Adrenal gland (tissue), 12 donors: ENCODE data around the gene RGS17. TPM values are rescaled to one million over a fixed set of nuclear protein-coding genes. Genes with fewer than 3 reads are reported as not detected.

Experiments used
- DNase-seq, 7 donors: peaks; one replicate each; pipeline ENCODE4 v3.0.0-alpha.2; 2019 to 2020
- H3K27ac ChIP-seq, 5 donors: fragments of 200-600 bp; sonication (generic) in 4 of 5; 1 replicate in 3 of 5; 2 replicates in 2 of 5; pipeline versions ENCODE4 v1.5.1 to v1.8.0; 2016 to 2020; ENCODE audit warnings: mild to moderate bottlenecking in 1 of 5
- H3K27me3 ChIP-seq: fragments of 200-600 bp; 2 replicates; pipeline ENCODE4 v1.8.0; 2021
- H3K36me3 ChIP-seq, 2 donors: fragments of 200-600 bp; replicated peaks in 1 of 2; 1 replicate in 1 of 2; 2 replicates in 1 of 2; pipeline versions ENCODE4 v1.5.1 to v1.8.0; 2018 to 2022
- H3K4me1 ChIP-seq, 2 donors: fragments of 200-600 bp; replicated peaks in 1 of 2; 1 replicate in 1 of 2; 2 replicates in 1 of 2; pipeline versions ENCODE4 v1.5.1 to v1.8.0; 2018 to 2021
- H3K4me3 ChIP-seq, 4 donors: fragments of 200-600 bp; sonication (generic) in 3 of 4; one replicate each; pipeline ENCODE4 v1.5.1; 2016 to 2018
- H3K9me3 ChIP-seq, 3 donors: fragments of 200-600 bp; sonication (generic) in 1 of 3; replicated peaks in 1 of 3; 1 replicate in 2 of 3; 2 replicates in 1 of 3; pipeline versions ENCODE4 v1.5.1 to v1.8.0; 2016 to 2021
- POLR2A ChIP-seq, 2 donors: fragments of 450-650 bp; IDR thresholded peaks; one replicate each; pipeline ENCODE4 v1.6.1; 2017; ENCODE audit warnings: antibody characterized with exemption in 2 of 2, mild to moderate bottlenecking in 2 of 2, moderate library complexity in 1 of 2
- WGBS, 4 donors: extraction: QIAGEN DNeasy Blood & Tissue Kit in 2 of 4; methylation state at CpG; one replicate each; pipeline versions ENCODE4 v1.1.5 to v1.1.7; 2013 to 2017; 5-methylcytosine and 5-hydroxymethylcytosine counted together
- intact Hi-C, 2 donors: fragments of 100-400 bp; cut with DNase I; formaldehyde crosslinking; loops; one replicate each; pipeline versions ENCODE4 v1.14.1 to v1.15.0; 2022 to 2023
- polyA plus RNA-seq, 3 donors: library from polyadenylated mRNA; stranded (reverse); fragments of 200-250 nt in 2 of 3; fragments of 350-450 nt in 1 of 3; fragmentation: Illumina TruSeq in 1 of 3; extraction: RNeasy Lipid Tissue Mini Kit (QIAGEN cat#74804) in 1 of 3; gene quantifications; one replicate each; pipeline ENCODE4 v1.2.3, GENCODE V29; 2013 to 2014
- total RNA-seq, 9 donors: library from RNA; depleted of rRNA in 4 of 9; stranded (reverse); fragments of >200 nt in 4 of 9; fragments of 120-200 nt in 1 of 9; fragmentation: NEBNext Ultra II Directional in 1 of 9; extraction: Animal tissue kit (Norgen Biotek cat#: 25700) in 1 of 9; gene quantifications; one replicate each; pipeline versions ENCODE4 v1.1.0 to v1.2.4, GENCODE V29; 2013 to 2023
- TF ChIP-seq, protein P1 (sequence below), 6 experiments: fragments of 450-650 bp in 4 of 6; fragments of 200-600 bp in 2 of 6; sonication (generic) in 1 of 6; IDR thresholded peaks; 1 replicate in 5 of 6; 2 replicates in 1 of 6; pipeline versions ENCODE4 v1.5.1 to v1.8.0; 2016 to 2021; ENCODE audit warnings: antibody characterized with exemption in 6 of 6, mild to moderate bottlenecking in 2 of 6, moderate library complexity in 1 of 6
- donor health status: healthy with polysubstance abuse.
- donor health status: Bipolar disorder and iron deficiency.
- donor health status: DM: yes; HTN: yes; CAD: no.
- donor health status: DM: no; HTN: no; CAD: no.
- donor health status: DM: no; HTN: no; CAD: no.
- donor health status: DM: yes; HTN: yes; CAD: no.

RGS17 gene
- total and polyA plus RNA-seq, 12 donors = under 0.01 to 0.83 (median 0.16) TPM; not detected in 5

- DNase-seq = no peak
- Histone ChIP-seq H3K9me3 (no peaks in the 10 kb centered on the region), H3K36me3 (no peaks in the 10 kb centered on the region), H3K27me3 (no peaks in the 10 kb centered on the region), H3K4me1 (no peaks in the 10 kb centered on the region), H3K4me3 (no peak overlapping the region), H3K27ac (no peak overlapping the region)
- intact Hi-C loops = no loop called here
- 60 to 75% (median 70%) methylated on average over 2 of the region's 2 CpGs for WGBS, 4 donors
- TF ChIP-seq, protein P1, sequence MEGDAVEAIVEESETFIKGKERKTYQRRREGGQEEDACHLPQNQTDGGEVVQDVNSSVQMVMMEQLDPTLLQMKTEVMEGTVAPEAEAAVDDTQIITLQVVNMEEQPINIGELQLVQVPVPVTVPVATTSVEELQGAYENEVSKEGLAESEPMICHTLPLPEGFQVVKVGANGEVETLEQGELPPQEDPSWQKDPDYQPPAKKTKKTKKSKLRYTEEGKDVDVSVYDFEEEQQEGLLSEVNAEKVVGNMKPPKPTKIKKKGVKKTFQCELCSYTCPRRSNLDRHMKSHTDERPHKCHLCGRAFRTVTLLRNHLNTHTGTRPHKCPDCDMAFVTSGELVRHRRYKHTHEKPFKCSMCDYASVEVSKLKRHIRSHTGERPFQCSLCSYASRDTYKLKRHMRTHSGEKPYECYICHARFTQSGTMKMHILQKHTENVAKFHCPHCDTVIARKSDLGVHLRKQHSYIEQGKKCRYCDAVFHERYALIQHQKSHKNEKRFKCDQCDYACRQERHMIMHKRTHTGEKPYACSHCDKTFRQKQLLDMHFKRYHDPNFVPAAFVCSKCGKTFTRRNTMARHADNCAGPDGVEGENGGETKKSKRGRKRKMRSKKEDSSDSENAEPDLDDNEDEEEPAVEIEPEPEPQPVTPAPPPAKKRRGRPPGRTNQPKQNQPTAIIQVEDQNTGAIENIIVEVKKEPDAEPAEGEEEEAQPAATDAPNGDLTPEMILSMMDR (IDR thresholded peaks at IDR 0.05) = no peak
- TF ChIP-seq POLR2A (IDR thresholded peaks at IDR 0.05) = no peak
These were observed 28.3 kb downstream of the RGS17 start for GRCh38 chr6:153102605-153103318.

DNA sequence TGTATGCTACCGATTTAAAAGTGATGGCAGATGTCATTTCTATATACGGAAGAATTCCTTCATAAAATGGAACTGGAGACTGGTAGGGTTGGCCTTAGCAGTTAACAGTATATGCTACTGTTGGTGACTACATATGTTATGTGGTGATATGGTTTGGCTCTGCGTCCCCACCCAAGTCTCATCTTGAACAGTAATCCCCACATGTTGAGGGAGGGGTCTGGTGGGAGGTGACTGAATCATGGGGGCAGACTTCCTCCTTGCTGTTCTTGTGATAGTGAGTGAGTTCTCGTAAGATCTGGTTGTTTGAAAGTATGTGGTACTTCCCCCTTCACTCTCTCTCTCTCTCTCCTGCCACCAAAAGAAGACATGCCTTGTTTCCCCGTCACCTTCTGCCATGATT is 29.6 kb downstream of the RGS17 start:
- Histone ChIP-seq H3K27me3 (no peaks in the 10 kb centered on the region), H3K27ac (no peak overlapping the region), H3K4me3 (no peak overlapping the region), H3K36me3 (no peaks in the 10 kb centered on the region), H3K4me1 (no peaks in the 10 kb centered on the region), H3K9me3 (no peaks in the 10 kb centered on the region)
- TF ChIP-seq, protein P1 (IDR thresholded peaks at IDR 0.05) = no peak
- TF ChIP-seq POLR2A (IDR thresholded peaks at IDR 0.05) = no peak
- 86 to 91% (median 86%) methylated on average over 5 of the region's 5 CpGs for WGBS, 4 donors
- intact Hi-C loops = no loop called here
- DNase-seq = no peak

DNA sequence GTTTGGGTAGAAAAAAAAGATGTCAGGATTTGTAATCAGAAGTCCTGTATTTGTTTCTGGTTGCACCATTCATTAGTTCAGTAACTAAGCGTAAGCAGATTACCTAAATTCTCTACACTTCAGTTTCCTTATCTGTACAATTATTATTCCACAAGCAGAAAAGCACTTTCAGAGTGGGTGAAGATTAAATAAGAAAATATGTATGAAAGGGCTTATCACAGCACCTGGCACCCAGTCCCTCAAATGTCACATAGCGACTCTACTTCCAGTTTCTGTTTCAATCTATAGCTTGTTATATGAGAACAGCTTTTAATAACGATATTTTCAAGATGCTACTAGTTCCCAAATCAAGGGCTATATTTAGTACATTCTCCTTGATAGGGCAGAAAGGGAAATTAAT is 31.4 kb downstream of the RGS17 start:
- H3K27me3 ChIP-seq = no peaks in the 10 kb centered on the region
- no peak for TF ChIP-seq POLR2A (IDR thresholded peaks at IDR 0.05)
- TF ChIP-seq, protein P1 (IDR thresholded peaks at IDR 0.05) = no peak
- H3K4me3 ChIP-seq = no peak overlapping the region
- H3K36me3 ChIP-seq = no peaks in the 10 kb centered on the region
- no peak for DNase-seq
- H3K27ac ChIP-seq = no peak overlapping the region
- 71 to 84% (median 77%) methylated on average over 3 of the region's 3 CpGs for WGBS, 4 donors
- H3K4me1 ChIP-seq = no peaks in the 10 kb centered on the region
- no peaks in the 10 kb centered on the region for H3K9me3 ChIP-seq
- intact Hi-C loops = no loop called here

DNA sequence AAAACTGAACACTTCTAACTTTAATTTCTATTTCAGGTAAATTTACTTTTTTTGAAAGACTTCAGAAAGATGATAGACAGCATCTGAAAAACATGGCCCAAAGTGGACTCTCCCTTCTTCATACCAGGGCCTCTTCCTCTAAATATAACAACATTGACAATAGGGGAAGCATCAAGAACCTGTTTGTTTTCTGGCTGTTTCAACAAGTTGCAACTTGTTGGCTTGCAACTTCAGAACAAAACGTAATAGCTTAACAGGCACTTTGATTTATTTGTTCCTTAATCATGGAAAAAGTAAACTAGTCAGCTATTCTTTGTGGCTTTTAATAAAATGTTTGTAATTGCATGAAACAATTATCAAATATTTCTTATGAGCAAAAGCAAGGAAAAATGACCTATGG is 34.3 kb downstream of the RGS17 start:
- Histone ChIP-seq H3K4me3 (no peak overlapping the region), H3K9me3 (no peaks in the 10 kb centered on the region), H3K27ac (no peak overlapping the region), H3K36me3 (no peaks in the 10 kb centered on the region), H3K27me3 (no peaks in the 10 kb centered on the region), H3K4me1 (no peaks in the 10 kb centered on the region)
- 24 to 33% (median 27%) methylated on average over 1 of the region's 1 CpG for WGBS, 4 donors
- no peak for DNase-seq
- intact Hi-C loops = no loop called here
- TF ChIP-seq, protein P1 (IDR thresholded peaks at IDR 0.05) = no peak
- no peak for TF ChIP-seq POLR2A (IDR thresholded peaks at IDR 0.05)
